GM13977 (cell line): ENCODE measurements around the gene FGF19.

Experiments
- DNase-seq: peaks from one replicate; pipeline ENCODE4 v3.0.0; 2012; ENCODE audit warnings: low spot score
- in situ Hi-C: fragments of 300-500 bp; cut with MboI; formaldehyde crosslinking; loops from one replicate; pipeline ENCODE4 v1.12.0; 2022; ENCODE audit warnings: low sequenced_read_pairs, low pct_unique_long_range_greater_than_20kb, mixed read lengths, inconsistent platforms; ENCODE audit not compliant: unreplicated experiment
- TF ChIP-seq, protein P1 (sequence below): IDR thresholded peaks from 2 replicates; pipeline ENCODE4 v1.5.1; 2012; ENCODE audit warnings: mild to moderate bottlenecking, control low read depth; ENCODE audit not compliant: insufficient read depth; ENCODE audit errors: extremely low read depth, missing control alignments

The FGF19 gene

DNA sequence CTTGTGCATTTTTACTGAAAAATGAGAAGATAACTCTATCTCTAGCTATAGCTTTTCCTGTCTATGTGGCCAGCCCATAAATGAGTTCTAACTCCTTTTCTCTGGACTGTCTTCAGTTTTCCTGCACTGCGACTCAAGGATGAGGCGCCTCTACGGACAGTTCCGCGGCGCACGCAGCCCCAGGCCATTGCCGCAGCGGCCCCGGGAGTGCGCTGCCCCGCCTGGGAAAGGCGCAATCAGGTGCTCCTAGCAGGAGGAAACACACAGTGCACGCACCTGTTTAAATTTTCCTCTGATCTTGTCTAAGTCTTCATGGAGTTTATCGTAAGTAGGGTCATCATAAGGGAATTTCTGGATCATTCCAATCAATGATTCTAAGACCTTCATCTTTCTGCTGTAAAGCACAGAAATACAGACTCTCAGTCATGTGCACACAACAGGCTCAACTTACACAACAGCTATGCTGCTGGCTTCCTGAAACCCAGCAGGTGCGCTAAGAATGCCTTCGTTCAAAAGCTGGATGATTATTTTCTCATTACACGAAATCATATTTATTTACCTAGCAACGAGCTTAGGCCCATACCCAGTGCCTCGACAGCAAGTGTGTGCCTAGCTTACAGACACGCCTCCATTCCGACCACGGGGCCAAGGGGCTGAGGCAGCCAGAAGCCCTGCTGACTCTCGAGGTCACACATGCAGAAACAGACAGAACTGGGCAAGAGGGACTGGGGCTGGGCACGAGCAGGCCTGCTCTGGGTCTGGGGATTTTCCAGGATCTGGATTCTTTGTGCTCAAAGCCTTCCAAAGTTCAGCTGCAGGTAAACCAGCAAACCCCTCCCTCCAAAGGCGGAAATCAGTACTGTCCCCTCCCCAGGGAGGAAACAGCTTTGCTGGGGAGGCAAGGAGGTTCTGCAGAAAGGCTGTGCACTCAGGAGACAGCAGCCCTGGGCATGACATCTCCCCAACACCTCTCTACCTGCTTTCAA lies 35.9 kb downstream of the FGF19 start:
- DNase-seq = no peak
- in situ Hi-C loops = loop anchor here (25.0 kb wide), 1 partner anchor 756 kb away; the partner anchor contains the start of genes IGHMBP2 and MRPL21
- TF ChIP-seq, protein P1, sequence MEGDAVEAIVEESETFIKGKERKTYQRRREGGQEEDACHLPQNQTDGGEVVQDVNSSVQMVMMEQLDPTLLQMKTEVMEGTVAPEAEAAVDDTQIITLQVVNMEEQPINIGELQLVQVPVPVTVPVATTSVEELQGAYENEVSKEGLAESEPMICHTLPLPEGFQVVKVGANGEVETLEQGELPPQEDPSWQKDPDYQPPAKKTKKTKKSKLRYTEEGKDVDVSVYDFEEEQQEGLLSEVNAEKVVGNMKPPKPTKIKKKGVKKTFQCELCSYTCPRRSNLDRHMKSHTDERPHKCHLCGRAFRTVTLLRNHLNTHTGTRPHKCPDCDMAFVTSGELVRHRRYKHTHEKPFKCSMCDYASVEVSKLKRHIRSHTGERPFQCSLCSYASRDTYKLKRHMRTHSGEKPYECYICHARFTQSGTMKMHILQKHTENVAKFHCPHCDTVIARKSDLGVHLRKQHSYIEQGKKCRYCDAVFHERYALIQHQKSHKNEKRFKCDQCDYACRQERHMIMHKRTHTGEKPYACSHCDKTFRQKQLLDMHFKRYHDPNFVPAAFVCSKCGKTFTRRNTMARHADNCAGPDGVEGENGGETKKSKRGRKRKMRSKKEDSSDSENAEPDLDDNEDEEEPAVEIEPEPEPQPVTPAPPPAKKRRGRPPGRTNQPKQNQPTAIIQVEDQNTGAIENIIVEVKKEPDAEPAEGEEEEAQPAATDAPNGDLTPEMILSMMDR = no peak

DNA sequence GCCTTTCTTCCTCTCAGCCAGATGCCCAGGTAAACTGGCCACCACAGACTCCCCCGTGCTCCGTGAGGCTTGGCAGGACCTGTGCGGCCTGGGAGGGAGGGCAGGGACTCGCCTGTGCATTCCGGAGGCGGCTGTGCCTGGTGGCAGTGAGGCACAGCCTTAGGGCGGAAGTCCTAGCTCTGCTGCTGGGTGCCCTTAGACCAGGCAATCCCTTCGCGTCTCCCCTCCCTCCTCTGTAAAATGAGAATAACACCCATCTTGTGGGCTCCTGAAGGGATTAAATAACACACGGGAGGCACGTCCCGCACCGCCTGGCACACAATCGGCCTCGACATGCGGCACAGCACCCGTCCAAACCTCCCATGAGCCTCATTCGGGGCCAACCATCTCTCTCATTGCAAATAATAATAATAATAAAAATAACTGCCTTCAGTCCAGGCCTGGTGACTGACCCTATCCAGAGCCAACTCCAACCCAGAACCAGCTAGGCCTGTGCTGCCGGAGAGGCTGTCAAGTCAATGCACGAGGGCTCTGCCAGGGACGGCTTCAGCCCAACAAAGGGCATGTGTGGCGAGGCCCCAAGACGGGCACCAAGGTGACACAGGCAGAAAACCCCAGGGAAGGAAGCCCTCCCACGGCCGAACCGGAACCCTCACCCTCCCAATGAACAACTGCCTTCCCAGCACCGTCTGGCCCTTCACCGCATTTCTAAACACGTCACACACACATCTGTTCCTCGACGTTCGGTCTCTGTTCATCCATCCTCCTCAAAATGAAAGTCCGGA lies 36.9 kb downstream of the FGF19 start:
- no peak for DNase-seq
- TF ChIP-seq, protein P1 = no peak
- in situ Hi-C loops = loop anchor here (25.0 kb wide), 1 partner anchor 755 kb away; the partner anchor contains the start of genes IGHMBP2 and MRPL21

DNA sequence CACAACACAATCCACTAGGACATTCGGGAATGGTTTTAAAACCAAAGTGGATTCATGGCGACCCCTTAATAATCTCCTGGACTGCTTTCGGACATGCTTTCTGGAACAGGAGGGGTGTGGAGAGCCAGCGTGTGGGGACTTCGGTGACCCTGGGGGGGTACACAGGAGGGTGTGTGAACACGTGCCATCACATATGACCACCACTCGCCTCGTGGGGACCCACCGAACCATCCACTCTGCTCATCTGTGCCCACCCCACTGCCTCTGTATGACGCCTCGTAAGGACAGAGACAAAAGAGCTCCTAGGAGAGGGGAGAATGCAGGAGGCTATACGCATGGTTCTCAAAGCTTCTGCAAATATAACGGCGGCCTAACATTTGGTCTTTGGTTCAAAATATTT lies 37.6 kb downstream of the FGF19 start:
- TF ChIP-seq, protein P1 = no peak
- in situ Hi-C loops = loop anchor here (25.0 kb wide), 1 partner anchor 754 kb away; the partner anchor contains the start of genes IGHMBP2 and MRPL21
- no peak for DNase-seq

DNA sequence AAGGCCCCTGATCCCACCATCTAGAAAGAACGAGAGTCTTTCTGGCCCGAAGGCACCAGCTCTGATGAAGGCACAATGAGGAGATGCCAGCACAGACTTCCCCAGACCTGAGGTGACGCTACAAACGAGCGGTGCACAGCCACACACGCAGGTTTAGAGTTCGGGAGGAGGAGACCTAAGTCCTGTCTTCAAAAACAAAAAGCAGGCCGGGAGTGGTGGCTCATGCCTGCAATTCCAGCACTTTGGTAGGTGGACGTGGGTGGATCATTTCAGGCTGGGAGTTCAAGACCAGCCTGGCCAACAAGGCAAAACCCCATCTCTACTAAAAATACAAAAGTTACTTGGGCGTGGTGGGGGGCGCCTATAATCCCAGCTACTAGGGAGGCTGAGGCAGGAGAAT lies 38.2 kb downstream of the FGF19 start:
- in situ Hi-C loops = loop anchor here (25.0 kb wide), 1 partner anchor 753 kb away; the partner anchor contains the start of genes IGHMBP2 and MRPL21
- no peak for DNase-seq
- TF ChIP-seq, protein P1 = no peak

DNA sequence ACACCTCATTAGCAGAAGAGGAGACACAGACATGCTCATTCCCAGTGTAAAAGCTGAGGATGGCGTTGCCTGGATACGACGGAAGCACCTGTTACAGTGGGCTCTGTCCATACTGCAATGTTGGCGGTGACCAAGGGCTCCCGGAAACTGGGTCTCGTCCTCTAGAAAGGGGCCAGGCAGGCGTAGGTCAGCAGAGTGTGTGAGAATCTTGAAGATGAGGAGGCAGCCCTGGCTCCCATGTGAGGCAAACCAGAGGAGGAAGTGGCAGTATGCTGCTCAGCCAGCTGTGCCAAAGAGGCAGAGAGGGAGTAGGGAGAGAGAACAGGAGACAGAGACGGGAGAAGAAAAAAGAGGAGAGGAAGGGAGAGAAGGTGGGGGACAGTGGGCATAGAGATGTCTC lies 38.9 kb downstream of the FGF19 start:
- in situ Hi-C loops = loop anchor here (25.0 kb wide), 1 partner anchor 753 kb away; the partner anchor contains the start of genes IGHMBP2 and MRPL21
- TF ChIP-seq, protein P1 = no peak
- no peak for DNase-seq

DNA sequence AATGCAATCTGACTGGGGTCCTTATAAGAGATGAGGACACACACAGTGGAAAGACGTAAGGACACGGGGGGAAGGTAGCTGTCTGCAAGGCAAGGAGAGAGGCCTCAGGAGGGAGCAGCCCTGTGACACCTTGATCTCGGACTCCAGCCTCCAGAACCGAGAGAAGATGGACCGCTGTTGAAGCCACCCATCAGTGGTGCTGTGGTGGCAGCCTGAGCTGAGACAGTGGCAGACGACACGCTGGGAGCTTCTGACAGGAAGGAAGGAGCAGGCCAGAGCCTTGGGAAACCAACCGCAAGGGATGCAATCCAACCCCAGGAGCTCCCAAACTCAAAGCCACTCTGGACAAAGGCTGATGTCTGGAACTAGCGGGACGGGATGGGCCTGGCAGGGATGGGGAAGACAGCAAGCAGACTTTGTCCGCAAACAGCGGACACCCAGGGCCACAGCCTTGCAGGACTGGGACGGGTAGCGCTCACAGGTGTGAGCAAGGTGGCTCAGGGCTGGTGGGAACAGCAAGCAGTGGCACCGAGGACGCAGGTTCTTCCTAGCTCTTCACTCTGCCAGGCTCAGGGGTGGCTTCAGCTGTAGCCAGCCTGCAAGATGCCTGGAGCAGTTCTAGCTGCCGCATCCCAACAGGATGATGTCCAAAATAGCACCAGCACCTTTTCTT lies 39.6 kb downstream of the FGF19 start:
- DNase-seq = no peak
- in situ Hi-C loops = loop anchor here (25.0 kb wide), 1 partner anchor 752 kb away; the partner anchor contains the start of genes IGHMBP2 and MRPL21

More for the DNA sequence above, 39.6 kb downstream of the FGF19 start:
- TF ChIP-seq, protein P1 = no peak
